HG03108 (cell line): ENCODE data around the gene PPP6R2.

Source experiments
- ATAC-seq: cut with Tn5 transposase; IDR thresholded peaks from one replicate; pipeline ENCODE4 v1.9.1; 2021; ENCODE audit warnings: moderate library complexity; ENCODE audit not compliant: unreplicated experiment

PPP6R2 gene

DNA sequence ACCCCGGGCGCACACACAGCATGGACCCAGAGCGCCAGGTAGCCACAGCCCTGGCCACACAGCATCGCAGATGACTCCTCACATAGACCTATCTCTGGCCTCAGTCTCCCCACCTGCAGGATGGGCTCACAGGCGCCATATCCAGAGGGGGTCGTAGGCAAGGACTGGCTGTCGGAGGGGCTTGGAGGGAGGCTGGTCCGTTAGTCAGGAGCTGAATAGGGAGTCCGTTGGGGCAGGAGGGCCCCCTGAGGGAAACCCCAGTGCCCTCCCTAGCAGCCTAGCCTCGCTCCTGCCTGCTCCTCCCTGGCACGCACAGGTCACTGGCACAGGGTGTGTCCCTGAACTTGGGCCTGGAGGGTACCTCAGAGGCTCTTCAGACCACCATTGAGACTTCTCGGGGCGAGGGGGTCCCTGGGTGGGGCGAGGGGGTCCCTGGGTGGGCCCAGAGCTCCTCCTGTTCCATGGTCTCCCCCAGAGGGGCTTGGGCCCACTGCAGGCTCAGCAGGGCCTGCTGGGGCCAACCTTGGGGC is 37.7 kb upstream of the PPP6R2 start:
- ATAC-seq: no peak

DNA sequence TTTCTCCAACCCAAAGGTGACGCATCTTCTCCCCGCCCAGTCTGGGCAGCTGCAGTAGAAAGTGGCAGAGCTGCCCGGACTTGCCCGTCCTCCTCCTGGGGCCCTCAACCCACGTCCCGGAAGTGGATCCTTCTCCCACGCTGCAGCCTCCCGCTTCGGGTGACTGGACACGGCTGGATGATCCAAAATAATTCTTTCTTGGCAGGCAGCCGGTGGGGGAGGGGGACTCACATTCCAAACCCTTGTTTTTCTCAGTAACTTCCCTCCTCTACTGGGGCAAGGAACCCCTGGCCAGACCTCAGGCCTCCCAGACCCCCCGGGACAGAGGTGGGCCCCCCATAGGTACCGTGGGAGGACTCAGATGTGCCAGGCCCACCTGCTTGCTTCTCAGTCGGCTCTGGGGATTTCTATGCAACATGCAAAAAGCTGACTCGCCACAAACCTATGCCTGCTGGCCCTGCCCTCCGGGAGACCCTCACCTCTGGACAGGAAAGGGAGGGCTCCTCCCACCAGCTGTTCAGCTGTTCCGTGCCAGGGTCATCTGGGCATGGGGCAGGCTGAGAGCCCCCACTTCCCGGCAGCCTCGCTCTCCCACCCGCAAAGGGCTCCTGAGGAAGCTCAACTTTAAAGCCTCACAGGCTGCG is 37.1 kb upstream of the PPP6R2 start:
- no peak for ATAC-seq

DNA sequence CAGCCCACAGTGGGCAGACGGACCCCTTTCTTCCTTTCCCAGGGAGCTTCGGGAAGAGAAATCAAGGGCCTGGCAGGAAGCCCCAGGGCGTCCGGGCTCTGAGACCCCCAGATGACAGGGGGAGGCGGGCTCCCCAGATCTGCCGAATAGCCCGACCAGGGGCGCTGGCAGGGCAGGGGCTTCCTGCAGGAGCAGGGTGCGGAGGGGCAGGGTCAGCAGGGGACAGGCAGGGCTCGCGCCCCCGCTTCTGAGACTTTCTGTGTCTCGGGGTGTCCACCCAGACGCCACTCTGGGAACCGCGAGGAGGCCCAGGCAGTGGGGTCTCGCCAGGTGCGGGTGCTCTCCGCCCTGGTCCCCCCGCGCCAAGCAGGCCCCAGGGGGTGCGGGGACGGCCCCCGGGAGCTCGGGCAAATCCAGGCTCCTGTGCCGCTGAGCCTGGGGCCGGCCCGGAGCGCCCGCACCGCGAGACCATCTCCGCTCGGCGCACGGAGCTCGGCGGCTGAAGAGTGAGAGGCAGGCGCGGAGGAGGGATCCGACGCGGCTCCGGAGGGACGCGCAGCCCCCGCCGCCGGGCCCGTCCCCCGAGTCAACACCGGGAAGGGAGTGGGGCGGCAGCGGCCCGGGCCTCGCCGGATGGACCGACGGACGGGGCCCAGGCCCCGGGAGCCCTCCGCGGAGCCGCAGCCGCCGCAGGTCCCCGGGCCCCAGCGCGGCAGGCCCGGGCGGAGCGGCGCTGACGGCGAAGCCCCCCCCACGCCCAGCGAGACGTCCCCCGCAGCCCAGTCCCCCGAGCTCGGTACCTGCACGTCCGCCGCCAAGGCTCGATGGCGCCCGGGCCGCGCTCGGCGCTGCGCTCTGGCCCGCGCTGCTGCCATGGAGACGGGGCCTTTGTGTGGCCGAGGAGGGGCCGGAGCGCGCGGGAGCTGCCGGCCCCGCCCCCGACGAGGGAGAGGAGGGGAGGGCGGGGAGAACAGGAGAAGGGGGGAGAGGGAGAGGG is 36.1 kb upstream of the PPP6R2 start, which contains the start of gene PLXNB2:
Gene PLXNB2, minus strand, starts transcription at position 894 of the 997 bp plus-strand sequence. CDS start 17,062 bp downstream, outside the sequence.
- ATAC-seq: peak; percentile 42

DNA sequence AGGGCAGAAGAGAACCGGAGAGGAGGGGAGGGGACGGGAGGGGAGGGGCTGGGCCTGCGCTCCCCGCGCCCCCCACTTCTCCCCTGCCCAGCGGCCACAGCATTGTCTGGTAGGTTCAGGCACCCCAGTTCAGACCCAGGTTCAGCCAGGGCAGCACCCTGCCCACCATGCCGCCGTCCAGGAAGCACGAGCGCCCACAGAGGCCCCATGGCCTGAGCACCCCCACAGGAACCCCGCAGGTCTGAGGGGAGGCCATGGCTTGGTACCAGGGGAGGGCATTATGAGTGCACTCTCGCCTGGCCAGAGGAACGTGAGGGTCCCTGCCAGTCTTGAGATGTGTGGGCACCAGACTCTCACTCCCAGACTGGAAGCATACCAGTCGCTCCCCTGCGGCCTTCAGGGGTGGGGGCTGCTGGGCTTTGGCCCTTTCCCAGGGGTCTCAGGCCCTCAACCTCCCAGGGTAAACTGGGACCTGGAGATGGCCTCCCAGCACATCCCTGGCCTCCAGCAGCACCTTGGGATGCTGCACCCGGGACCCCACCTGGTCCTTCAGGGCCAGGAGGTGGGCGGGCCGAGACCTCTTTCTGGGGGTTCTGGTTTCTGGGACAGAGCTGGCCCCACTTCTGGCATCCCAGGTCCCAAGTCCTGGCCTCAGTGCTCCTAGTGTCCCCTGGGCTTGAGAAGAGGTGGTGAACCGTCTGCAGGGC is 35.1 kb upstream of the PPP6R2 start:
- ATAC-seq: no peak

DNA sequence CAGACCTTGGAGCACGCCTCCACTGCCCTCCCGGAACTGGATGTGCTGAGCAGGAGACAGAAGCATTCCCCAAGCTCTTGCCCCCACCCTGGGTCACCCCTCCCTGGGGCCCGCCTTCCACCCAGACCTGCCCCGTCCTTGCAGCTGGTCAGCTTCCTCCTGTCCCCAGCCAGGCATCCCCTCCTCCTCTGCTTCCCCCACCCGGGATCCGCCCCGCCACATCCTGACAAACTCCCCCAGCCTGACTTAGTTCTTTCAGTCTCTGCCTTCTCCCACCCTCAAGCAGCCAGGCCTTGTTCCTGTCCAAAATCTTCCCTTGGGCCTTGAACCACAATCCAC is 34.6 kb upstream of the PPP6R2 start:
- ATAC-seq: no peak

DNA sequence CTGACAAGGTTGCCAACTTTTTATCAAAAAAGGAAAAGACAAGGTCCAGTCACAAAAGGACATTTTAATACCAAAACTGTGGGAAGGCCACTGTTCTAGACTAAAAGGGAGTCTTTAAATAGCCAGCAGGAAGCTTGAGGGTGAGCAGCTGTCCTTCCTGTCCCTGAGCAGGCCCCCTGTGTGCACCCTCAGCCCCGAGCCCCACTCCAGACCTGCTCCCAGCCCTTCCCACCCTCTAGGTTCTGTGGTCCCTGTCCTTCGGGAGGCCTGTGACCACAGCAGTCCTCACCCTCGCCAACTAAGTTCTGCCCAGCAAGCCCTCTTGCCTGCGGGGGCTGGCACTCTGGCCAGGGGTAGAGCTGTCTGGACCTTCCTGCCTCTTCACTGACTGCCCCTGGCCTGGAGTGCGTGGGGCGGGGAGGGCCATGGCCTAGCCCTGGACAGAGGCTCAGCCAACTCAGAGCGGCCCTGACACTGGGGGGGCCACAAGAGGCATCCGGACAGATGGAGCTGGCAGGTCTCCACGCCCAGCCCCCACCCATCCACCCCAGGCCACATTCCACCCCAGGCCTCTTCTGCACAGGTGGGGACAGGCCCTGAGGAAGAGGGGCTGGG is 34.0 kb upstream of the PPP6R2 start:
- ATAC-seq: no peak

DNA sequence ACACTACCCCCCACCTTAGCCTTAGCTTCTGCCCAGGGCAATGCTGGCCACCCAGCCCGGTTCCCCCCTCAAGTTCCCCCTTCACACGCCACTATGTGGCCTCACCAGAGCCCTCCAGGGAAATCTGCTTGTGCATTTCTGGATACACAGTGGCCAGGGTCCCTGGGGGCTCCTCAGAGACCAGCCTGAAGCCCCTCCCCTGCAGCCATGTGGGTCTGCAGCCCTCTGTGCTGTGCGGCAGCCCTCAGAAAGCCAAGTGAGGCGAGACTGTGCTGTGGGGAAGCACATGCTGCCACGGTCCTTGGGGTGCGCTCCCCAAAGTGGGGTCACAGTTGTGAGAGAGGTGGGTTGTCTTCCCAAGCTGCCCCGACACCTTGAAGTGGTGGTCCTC is 33.5 kb upstream of the PPP6R2 start:
- no peak for ATAC-seq

DNA sequence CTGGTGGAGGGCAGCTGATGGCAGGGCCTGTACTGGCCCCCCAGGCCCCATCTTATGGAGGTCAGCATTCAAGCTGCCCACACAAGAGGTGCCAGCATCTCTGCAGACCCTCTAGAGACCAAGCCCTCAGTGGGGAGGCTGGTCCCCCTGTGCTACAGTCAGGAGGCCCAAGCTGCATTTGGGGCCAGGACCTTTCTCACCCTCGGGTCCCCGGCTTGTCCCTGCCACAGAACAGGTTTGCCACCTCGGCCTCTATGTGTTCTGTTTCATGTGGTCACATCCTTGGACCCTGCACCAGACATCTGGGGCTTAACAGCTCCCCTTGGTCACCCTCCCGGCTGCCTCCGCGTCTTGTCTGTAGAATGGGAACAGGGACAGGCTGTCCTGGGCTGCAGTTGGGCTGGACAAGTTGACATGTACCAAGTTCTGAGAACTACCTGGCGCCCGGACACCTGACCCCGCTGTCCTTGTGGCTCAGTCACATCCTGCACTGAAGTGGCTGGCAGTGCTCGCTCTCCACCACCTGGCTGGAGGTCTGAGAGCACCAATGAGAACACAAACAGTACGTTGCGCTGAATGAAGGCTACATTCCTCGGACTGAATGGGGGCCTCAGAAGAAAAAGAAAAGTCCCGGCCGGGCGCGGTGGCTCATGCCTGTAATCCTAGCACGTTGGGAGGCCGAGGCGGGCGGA is 33.0 kb upstream of the PPP6R2 start:
- ATAC-seq: no peak

DNA sequence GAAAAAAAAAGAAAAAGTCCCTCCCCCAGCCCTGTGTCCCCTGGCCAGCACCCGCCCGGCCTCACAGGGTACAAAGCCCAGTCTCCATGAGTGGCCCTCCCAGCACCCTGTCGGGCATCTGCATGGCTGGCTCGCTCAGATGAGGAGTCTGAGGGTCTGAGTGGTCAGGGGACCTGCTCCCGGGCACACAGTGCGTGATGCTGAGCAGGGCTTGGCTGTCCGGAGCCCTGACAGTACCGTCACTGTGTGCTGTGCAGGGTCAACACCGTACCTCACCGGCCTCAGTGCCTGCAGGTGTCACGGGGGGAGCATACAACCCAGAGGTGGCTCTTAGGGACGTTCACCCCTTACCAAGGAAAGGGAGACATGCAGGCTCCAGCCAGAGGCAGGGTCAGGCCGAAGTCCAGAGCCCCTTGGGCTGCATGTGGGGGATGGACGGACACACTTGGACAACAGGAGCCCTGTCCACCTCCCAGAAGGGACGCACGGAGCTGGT is 32.1 kb upstream of the PPP6R2 start:
- ATAC-seq: no peak

DNA sequence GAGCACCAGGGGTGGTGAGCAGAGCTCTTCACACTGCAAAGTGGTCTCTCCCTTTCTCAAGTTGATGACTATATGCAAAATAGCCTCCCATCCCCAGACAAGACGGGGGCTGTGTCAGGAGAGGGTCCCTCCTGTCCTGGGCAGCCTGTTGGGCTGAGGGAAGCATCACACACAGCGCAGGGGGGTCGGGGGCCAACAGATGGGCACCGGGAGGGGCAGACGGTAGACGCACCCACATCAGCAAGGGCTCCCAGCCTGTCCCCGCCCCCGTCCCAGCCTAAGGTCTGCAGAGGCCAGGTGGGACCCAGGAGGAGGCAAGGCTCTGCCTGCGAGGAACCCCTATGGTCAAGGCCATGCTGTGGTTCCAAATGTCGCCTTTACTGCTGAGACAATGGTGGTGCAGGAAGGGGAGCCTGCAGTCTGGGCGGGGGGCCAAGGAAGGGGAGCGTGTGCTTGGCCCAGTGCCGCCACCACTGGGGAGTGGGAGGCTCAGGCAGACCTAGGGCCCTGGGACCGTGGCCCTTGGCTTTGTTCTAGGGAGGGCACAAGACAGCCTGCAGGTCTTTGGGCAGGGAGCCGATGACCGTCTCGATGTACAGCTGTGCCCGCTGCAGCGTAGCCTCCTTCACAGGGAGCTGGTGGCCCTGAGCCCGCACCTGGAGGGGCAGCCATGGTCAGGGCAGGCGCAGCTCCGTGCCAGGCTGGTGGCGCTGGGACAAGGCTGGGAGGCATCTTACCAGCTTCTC is 31.3 kb upstream of the PPP6R2 start:
- no peak for ATAC-seq

DNA sequence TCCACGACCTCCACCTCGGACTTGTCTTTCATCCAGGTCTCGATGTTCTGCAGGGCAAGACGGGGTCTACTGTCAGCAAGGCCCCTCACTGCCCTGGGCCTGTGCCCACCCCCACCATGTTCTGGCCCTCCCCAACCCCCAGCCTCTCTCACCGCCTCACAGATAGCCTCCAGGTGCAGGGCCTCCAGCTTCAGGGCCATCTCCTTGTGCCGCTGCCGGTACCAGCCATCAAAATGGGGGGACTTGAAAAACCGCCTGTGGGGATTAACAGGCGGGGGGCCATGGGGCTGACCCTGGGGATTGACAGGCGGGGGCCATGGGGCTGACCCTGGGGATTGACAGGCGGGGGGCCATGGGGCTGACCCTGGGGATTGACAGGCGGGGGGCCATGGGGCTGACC is 30.8 kb upstream of the PPP6R2 start:
- no peak for ATAC-seq

DNA sequence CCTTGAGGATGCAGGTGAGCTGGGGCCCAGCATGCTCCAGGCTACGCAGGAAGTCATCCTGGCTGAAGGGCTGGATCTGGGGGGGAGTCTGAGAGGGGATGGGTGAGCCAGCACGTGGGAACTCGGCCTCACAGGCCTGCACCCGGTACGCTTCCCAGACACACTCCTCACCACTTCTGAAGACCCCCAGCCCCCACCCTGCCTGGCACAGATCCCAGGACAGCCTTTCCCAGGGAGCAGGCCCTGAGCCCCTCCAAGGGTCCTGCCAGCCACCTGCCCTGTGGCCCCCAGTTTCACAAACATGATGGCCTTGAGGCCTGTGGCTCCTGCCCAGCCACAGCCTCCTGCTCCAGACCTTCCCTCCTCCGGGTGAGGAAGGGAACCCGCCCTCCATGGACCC is 30.1 kb upstream of the PPP6R2 start:
- no peak for ATAC-seq

DNA sequence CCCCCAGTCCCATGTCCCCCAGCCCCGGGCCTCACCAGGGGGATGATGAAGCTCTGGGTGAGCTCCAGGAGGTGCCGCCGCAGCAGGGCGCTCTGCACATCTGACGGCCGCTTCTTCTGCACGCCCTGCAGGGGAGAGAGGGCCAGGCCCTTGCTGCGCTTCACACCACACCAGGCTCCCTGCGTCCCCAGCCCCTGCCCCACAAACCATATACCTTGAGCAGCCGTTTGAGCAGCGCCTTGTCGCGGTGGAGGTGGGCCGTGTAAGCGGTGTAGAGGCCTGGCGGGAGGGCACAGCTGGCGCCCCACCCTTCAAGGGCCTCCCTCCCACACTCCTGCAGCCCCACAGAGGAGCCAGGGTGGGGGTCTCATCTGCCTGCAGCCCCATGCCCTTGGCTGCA is 29.5 kb upstream of the PPP6R2 start:
- no peak for ATAC-seq

DNA sequence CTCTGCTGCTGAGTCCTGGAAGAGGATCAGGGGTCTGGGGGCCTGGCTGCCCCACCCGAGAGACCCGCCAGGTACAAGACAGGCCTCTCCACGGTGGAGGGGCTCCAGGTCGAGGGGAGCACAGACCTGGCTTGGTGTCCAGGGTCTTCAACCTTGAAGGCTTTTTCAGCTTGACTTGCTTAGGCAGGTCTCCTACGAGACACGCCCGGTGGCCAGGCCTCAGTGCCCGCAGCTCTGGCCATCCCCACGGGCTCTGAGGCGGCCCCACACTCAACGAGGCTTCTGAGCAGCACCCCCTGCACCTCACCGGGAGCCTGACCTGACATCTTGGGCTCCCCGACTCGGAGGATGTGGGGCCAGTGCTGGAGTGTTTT is 29.1 kb upstream of the PPP6R2 start:
- ATAC-seq: no peak

DNA sequence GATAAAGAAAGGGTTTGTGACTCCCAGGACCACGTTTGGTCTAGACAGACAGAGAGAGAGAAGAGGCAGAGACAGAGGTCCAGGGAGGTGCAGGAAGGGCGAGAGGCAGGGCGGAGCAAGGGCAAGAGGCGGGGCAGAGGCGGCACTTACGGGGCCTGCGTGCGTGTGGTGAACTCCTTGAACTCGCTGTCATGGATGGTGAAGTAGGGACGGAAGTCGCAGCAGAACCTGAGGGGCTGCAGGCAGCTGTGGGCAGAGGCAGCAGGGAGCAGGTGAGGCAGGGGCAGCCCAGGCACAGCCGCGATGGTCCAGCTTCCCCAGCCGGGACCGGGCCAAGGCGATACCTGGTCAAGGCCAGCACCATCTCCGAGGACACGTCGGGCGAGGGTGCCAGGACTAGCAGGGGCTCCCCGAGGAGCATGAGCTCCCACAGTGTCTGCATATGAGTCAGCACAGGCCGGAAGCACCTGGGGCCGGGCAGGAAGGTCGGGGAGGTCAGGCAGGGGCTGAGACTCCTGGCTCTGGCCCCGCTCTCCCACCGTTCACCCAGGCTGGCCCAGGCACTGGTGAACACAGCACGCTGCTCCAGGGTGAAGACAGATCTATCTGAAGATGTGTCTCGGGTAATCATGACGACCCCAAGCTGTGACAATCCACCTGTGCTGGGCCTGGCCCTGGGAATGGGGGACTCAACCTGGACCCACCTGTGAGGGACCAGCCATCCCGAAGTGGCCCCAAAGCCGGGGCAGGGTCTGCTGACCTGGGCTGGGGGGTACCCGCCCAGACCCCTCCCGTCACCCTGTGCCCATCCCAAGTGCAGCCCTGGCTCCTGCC is 28.5 kb upstream of the PPP6R2 start:
- ATAC-seq: peak; percentile 84

DNA sequence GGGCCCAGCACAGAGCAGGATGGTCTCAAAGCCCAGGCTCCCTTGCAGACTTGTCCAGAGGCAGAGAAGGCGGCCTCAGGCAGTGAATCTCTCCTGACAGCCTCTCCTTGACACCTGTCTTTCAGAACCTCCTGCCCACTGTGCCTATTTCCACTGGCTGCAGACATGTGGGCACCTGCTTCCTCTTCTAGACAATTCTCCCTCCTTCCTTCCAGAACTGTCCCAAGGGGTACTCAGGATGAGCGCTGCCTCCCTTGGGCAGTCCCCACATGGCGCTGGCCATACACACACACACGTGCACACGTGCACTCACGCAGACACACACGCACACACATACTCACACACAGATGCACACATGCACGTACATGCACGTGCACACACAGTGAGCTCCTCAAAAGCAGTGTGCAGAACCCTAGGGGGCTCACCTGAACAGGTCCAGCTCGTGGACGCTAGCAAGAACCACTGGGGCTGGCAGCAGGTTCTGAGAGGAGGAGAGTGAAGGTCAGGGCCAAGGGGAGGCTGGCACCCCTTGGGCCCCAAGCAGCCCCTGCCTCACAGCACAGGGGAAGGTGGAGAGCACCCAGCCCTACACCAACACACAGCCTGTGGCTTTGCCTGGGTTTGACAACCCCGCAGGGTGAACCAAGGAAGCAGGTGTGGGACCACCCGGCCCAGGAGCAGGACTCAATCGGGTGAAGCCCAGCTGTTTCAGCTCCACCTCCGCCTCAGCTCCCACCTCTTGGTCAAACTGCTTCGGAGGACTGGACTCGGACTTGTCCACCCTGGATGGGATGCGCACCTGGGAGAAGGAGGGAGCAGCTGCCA is 27.6 kb upstream of the PPP6R2 start:
- no peak for ATAC-seq

DNA sequence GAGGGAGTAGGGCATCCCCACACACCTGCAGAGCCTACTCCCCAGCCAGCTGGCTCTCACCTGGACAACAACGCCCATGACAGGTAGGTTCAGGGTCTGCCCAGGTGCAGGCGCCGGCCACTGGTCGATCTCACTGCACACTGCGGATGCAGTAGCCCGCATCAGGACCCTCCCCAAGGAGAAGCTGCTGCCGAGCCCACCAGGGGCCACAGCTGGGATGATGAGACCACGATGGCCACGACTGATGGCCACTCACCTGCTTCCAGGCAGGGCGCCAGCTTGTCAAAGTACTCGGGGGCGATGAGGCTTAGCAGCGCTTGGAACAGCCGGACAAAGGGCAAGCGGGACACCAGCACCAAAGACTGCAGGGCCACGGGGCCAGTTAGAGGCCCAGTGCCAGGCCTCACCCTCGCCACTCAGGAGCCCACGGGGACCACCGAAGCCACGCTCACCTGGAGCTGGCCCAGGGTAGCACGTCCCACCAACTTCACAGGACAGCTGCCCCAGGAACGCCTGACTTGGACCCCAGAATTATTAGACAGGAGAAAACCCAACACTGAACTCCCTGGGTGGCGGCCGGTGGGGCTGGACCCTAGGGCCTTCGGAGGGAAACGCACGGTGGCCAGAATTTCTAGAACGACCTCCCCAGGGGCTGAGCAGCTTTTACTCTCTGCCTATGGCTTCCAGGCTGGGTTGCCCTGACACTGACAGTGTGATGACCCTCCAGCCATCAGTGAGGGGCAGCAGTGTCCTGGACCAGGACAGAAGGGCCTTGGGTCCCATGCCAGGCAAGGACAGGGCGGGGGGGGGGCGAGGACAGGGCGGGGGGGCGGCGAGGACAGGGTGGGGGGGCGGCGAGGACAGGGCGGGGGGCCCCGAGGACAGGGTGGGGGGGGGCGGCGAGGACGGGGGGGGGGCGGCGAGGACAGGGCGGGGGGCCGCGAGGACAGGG is 26.7 kb upstream of the PPP6R2 start:
- no peak for ATAC-seq
